WTC11 (cell line): ENCODE measurements around the gene ANO2. TPM values are rescaled to one million over a fixed set of nuclear protein-coding genes. Genes with fewer than 3 reads are reported as not detected.

Experiments used
- ATAC-seq: fragments of 200-7000 bp; cut with Tn5 transposase; 2 replicates; pipeline ENCODE4 v1.10.0; 2021; ENCODE audit warnings: mild to moderate bottlenecking, moderate library complexity
- CTCF ChIA-PET: fragments of 300-600 bp; sonication (Branson Sonifier 250); formaldehyde crosslinking; loops from one replicate; lab custom pipeline; 2021; ENCODE audit warnings: antibody characterized with exemption; lab: Charles Lee
- POLR2A ChIA-PET: fragments of 350-600 bp; sonication (Branson Sonifier 250); formaldehyde crosslinking; loops from one replicate; lab custom pipeline; 2021; ENCODE audit warnings: antibody characterized with exemption; lab: Charles Lee
- DNase-seq: peaks from one replicate; pipeline ENCODE4 v3.0.0; 2021; ENCODE audit warnings: low spot score
- H3K27ac Mint-ChIP-seq: 2 replicates; pipeline ENCODE4 v1.8.0; 2021; ENCODE audit warnings: mixed read lengths
- H3K27me3 Mint-ChIP-seq: 2 replicates; pipeline ENCODE4 v1.8.0; 2021; ENCODE audit warnings: low read depth, mild to moderate bottlenecking, moderate library complexity, mixed read lengths
- H3K36me3 Mint-ChIP-seq: 2 replicates; pipeline ENCODE4 v1.8.0; 2021; ENCODE audit warnings: mixed read lengths
- H3K4me1 Mint-ChIP-seq: 2 replicates; pipeline ENCODE4 v1.8.0; 2022; ENCODE audit warnings: mixed read lengths
- H3K4me3 Mint-ChIP-seq: 2 replicates; pipeline ENCODE4 v1.8.0; 2021; ENCODE audit warnings: mild to moderate bottlenecking, moderate library complexity, mixed read lengths
- H3K9me3 Mint-ChIP-seq: 2 replicates; pipeline ENCODE4 v1.8.0; 2021; ENCODE audit warnings: mixed read lengths
- ATF1 ChIP-seq: sonication (generic); formaldehyde crosslinking; IDR thresholded peaks from 2 replicates; pipeline ENCODE4 v1.8.1; 2023; ENCODE audit warnings: mild to moderate bottlenecking, moderate library complexity, missing genetic modification reagents
- FOXJ3 ChIP-seq: sonication (generic); formaldehyde crosslinking; IDR thresholded peaks from 2 replicates; pipeline ENCODE4 v1.9.0; 2021; ENCODE audit warnings: missing genetic modification reagents, mild to moderate bottlenecking, borderline replicate concordance
- GABPB1 ChIP-seq: sonication (generic); formaldehyde crosslinking; IDR thresholded peaks from 2 replicates; pipeline ENCODE4 v1.8.1; 2023; ENCODE audit warnings: mild to moderate bottlenecking, missing genetic modification reagents
- KAT7 ChIP-seq: sonication (generic); formaldehyde crosslinking; IDR thresholded peaks from 2 replicates; pipeline ENCODE4 v1.8.1; 2023; ENCODE audit warnings: missing genetic modification reagents, mild to moderate bottlenecking, borderline replicate concordance
- SMAD4 ChIP-seq: sonication (generic); formaldehyde crosslinking; IDR thresholded peaks from 2 replicates; pipeline ENCODE4 v1.8.0; 2022; ENCODE audit warnings: mild to moderate bottlenecking, missing genetic modification reagents
- TCF7 ChIP-seq: sonication (generic); formaldehyde crosslinking; IDR thresholded peaks from 2 replicates; pipeline ENCODE4 v1.8.0; 2022; ENCODE audit warnings: mild to moderate bottlenecking, low read depth, missing genetic modification reagents, moderate library complexity
- TEAD4 ChIP-seq: sonication (generic); formaldehyde crosslinking; IDR thresholded peaks from 2 replicates; pipeline ENCODE4 v1.8.0; 2022; ENCODE audit warnings: mild to moderate bottlenecking, missing genetic modification reagents
- ZNF121 ChIP-seq: sonication (generic); formaldehyde crosslinking; IDR thresholded peaks from 2 replicates; pipeline ENCODE4 v1.8.0; 2023; ENCODE audit warnings: missing genetic modification reagents
- ZNF138 ChIP-seq: sonication (generic); formaldehyde crosslinking; conservative IDR thresholded peaks from 2 replicates; pipeline ENCODE4 v1.8.1; 2022; ENCODE audit warnings: mild to moderate bottlenecking, moderate library complexity, missing genetic modification reagents
- ZNF219 ChIP-seq: sonication (generic); formaldehyde crosslinking; IDR thresholded peaks from 2 replicates; pipeline ENCODE4 v1.8.0; 2023; ENCODE audit warnings: missing genetic modification reagents, mild to moderate bottlenecking, borderline replicate concordance
- ZNF232 ChIP-seq: sonication (generic); formaldehyde crosslinking; IDR thresholded peaks from 2 replicates; pipeline ENCODE4 v1.8.0; 2022; ENCODE audit warnings: mild to moderate bottlenecking, missing genetic modification reagents
- total RNA-seq: library from RNA; stranded (reverse); gene quantifications from 3 replicates; pipeline ENCODE4 v1.2.3, GENCODE V29; 2021
- TF ChIP-seq, protein P1 (sequence below): fragments of 250-450 bp; sonication (Bioruptor Pico); IDR thresholded peaks from 2 replicates; pipeline ENCODE4 v1.9.0; 2021; ENCODE audit warnings: mild to moderate bottlenecking, borderline replicate concordance
- TF ChIP-seq, protein P2 (sequence below): sonication (generic); formaldehyde crosslinking; IDR thresholded peaks from 2 replicates; pipeline ENCODE4 v1.8.0; 2022; ENCODE audit warnings: mild to moderate bottlenecking, missing genetic modification reagents
- TF ChIP-seq, protein P3 (sequence below): fragments of 250-450 bp; sonication (Bioruptor Pico); IDR thresholded peaks from 2 replicates; pipeline ENCODE4 v1.8.0; 2021; ENCODE audit warnings: mild to moderate bottlenecking
- TF ChIP-seq, protein P4 (sequence below): sonication (generic); formaldehyde crosslinking; conservative IDR thresholded peaks from 2 replicates; pipeline ENCODE4 v1.8.1; 2022; ENCODE audit warnings: mild to moderate bottlenecking, missing genetic modification reagents
- TF ChIP-seq, protein P5 (sequence below): sonication (generic); formaldehyde crosslinking; IDR thresholded peaks from 2 replicates; pipeline ENCODE4 v1.8.1; 2023; ENCODE audit warnings: mild to moderate bottlenecking, moderate library complexity, missing genetic modification reagents
- TF ChIP-seq, protein P6 (sequence below): sonication (generic); formaldehyde crosslinking; IDR thresholded peaks from 2 replicates; pipeline ENCODE4 v1.8.1; 2022; ENCODE audit warnings: mild to moderate bottlenecking, moderate library complexity, missing genetic modification reagents
- TF ChIP-seq, protein P7 (sequence below): sonication (generic); formaldehyde crosslinking; IDR thresholded peaks from 2 replicates; pipeline ENCODE4 v1.8.1; 2023; ENCODE audit warnings: mild to moderate bottlenecking, missing genetic modification reagents, moderate library complexity
- TF ChIP-seq, protein P8 (sequence below): fragments of 250-450 bp; sonication (Bioruptor Pico); conservative IDR thresholded peaks from 2 replicates; pipeline ENCODE4 v1.9.0; 2021; ENCODE audit warnings: mild to moderate bottlenecking
- TF ChIP-seq, protein P9 (sequence below): fragments of 250-450 bp; sonication (Bioruptor Pico); IDR thresholded peaks from 2 replicates; pipeline ENCODE4 v1.9.0; 2021; ENCODE audit warnings: mild to moderate bottlenecking
- TF ChIP-seq, protein P10 (sequence below): sonication (generic); formaldehyde crosslinking; IDR thresholded peaks from 2 replicates; pipeline ENCODE4 v1.8.1; 2022; ENCODE audit warnings: low read depth, mild to moderate bottlenecking, moderate library complexity, missing genetic modification reagents, borderline replicate concordance

ANO2 gene
- total RNA-seq, 1 experiment from 2014 or later: 2.8 TPM

DNA sequence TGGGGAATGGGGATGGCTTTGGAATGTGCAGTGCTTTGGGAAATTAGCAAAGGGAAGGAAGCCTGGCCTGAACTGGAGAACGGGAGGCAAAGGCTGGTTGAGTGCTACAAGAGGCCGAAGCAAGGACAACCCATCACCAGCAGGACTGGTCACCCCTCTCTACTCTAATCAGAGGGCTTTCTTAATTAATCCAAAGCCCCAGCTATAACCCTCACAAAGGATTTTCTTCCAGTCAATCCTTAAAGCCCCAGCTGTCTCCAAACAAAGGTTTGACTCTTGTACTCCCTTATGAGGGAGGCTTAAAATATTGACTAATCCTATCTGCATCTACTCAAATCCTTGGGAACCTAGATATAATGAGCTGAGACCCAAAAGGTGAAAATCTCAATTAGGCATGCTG lies 256.8 kb downstream of the ANO2 start:
- Mint-ChIP-seq H3K4me3 (no peak overlapping the region), H3K9me3 (peaks cover 8% of the 10 kb centered on the region), H3K27me3 (no peaks in the 10 kb centered on the region), H3K27ac (no peak overlapping the region), H3K4me1 (no peaks in the 10 kb centered on the region), H3K36me3 (no peaks in the 10 kb centered on the region)
- TF ChIP-seq, protein P1, sequence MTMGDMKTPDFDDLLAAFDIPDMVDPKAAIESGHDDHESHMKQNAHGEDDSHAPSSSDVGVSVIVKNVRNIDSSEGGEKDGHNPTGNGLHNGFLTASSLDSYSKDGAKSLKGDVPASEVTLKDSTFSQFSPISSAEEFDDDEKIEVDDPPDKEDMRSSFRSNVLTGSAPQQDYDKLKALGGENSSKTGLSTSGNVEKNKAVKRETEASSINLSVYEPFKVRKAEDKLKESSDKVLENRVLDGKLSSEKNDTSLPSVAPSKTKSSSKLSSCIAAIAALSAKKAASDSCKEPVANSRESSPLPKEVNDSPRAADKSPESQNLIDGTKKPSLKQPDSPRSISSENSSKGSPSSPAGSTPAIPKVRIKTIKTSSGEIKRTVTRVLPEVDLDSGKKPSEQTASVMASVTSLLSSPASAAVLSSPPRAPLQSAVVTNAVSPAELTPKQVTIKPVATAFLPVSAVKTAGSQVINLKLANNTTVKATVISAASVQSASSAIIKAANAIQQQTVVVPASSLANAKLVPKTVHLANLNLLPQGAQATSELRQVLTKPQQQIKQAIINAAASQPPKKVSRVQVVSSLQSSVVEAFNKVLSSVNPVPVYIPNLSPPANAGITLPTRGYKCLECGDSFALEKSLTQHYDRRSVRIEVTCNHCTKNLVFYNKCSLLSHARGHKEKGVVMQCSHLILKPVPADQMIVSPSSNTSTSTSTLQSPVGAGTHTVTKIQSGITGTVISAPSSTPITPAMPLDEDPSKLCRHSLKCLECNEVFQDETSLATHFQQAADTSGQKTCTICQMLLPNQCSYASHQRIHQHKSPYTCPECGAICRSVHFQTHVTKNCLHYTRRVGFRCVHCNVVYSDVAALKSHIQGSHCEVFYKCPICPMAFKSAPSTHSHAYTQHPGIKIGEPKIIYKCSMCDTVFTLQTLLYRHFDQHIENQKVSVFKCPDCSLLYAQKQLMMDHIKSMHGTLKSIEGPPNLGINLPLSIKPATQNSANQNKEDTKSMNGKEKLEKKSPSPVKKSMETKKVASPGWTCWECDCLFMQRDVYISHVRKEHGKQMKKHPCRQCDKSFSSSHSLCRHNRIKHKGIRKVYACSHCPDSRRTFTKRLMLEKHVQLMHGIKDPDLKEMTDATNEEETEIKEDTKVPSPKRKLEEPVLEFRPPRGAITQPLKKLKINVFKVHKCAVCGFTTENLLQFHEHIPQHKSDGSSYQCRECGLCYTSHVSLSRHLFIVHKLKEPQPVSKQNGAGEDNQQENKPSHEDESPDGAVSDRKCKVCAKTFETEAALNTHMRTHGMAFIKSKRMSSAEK (CRISPR knock-in tag): no peak
- TF ChIP-seq, protein P2, sequence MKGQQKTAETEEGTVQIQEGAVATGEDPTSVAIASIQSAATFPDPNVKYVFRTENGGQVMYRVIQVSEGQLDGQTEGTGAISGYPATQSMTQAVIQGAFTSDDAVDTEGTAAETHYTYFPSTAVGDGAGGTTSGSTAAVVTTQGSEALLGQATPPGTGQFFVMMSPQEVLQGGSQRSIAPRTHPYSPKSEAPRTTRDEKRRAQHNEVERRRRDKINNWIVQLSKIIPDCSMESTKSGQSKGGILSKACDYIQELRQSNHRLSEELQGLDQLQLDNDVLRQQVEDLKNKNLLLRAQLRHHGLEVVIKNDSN (CRISPR knock-in tag): no peak
- no peak for TF ChIP-seq ZNF121
- no peak for TF ChIP-seq ATF1
- no peak for TF ChIP-seq ZNF219 (CRISPR knock-in tag)
- TF ChIP-seq, protein P3, sequence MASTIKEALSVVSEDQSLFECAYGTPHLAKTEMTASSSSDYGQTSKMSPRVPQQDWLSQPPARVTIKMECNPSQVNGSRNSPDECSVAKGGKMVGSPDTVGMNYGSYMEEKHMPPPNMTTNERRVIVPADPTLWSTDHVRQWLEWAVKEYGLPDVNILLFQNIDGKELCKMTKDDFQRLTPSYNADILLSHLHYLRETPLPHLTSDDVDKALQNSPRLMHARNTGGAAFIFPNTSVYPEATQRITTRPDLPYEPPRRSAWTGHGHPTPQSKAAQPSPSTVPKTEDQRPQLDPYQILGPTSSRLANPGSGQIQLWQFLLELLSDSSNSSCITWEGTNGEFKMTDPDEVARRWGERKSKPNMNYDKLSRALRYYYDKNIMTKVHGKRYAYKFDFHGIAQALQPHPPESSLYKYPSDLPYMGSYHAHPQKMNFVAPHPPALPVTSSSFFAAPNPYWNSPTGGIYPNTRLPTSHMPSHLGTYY (CRISPR knock-in tag): no peak
- TF ChIP-seq, protein P4, sequence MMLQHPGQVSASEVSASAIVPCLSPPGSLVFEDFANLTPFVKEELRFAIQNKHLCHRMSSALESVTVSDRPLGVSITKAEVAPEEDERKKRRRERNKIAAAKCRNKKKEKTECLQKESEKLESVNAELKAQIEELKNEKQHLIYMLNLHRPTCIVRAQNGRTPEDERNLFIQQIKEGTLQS (CRISPR knock-in tag): no peak
- TF ChIP-seq TEAD4 (CRISPR knock-in tag): no peak
- TF ChIP-seq, protein P5, sequence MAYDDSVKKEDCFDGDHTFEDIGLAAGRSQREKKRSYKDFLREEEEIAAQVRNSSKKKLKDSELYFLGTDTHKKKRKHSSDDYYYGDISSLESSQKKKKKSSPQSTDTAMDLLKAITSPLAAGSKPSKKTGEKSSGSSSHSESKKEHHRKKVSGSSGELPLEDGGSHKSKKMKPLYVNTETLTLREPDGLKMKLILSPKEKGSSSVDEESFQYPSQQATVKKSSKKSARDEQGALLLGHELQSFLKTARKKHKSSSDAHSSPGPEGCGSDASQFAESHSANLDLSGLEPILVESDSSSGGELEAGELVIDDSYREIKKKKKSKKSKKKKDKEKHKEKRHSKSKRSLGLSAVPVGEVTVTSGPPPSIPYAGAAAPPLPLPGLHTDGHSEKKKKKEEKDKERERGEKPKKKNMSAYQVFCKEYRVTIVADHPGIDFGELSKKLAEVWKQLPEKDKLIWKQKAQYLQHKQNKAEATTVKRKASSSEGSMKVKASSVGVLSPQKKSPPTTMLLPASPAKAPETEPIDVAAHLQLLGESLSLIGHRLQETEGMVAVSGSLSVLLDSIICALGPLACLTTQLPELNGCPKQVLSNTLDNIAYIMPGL (CRISPR knock-in tag): no peak
- TF ChIP-seq, protein P6, sequence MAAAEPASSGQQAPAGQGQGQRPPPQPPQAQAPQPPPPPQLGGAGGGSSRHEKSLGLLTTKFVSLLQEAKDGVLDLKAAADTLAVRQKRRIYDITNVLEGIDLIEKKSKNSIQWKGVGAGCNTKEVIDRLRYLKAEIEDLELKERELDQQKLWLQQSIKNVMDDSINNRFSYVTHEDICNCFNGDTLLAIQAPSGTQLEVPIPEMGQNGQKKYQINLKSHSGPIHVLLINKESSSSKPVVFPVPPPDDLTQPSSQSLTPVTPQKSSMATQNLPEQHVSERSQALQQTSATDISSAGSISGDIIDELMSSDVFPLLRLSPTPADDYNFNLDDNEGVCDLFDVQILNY: no peak
- no peak for TF ChIP-seq FOXJ3 (CRISPR knock-in tag)
- no peak for TF ChIP-seq TCF7 (CRISPR knock-in tag)
- DNase-seq (no peak), ATAC-seq (no peak)
- POLR2A ChIA-PET: no interaction called here
- CTCF ChIA-PET: no interaction called here

DNA sequence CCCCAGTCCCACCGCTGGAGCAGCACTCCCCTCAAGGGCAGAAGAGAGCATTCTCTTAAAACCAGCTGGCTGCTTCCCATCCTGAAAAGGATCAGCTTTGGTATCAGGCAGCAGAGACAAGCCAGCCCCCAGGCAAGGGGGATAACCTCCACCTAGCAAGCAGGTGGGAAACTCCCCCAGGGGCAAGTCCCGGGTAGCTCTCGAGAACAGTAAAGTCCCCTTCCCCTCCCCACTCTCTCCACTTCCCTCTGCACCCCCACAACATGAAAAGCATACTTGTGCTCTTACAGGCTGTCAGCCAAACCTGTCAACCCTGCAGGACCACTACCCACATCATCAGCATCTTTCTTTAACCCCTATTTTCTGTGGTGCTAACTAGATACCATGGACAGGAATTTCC lies 259.1 kb downstream of the ANO2 start:
- no peak for ATAC-seq
- Mint-ChIP-seq H3K27me3 (no peaks in the 10 kb centered on the region), H3K9me3 (no peaks in the 10 kb centered on the region), H3K36me3 (no peaks in the 10 kb centered on the region), H3K27ac (no peak overlapping the region), H3K4me3 (no peak overlapping the region), H3K4me1 (no peaks in the 10 kb centered on the region)
- ChIA-PET CTCF (no interaction called here), POLR2A (no interaction called here)
- no peak for DNase-seq
- TF ChIP-seq KAT7 (CRISPR knock-in tag) (no peak), TCF7 (CRISPR knock-in tag) (no peak), GABPB1 (CRISPR knock-in tag) (no peak), SMAD4 (CRISPR knock-in tag) (no peak), ZNF121 (no peak), ZNF138 (CRISPR knock-in tag) (no peak), ZNF232 (no peak)
- TF ChIP-seq, protein P7, sequence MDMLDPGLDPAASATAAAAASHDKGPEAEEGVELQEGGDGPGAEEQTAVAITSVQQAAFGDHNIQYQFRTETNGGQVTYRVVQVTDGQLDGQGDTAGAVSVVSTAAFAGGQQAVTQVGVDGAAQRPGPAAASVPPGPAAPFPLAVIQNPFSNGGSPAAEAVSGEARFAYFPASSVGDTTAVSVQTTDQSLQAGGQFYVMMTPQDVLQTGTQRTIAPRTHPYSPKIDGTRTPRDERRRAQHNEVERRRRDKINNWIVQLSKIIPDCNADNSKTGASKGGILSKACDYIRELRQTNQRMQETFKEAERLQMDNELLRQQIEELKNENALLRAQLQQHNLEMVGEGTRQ: no peak
- TF ChIP-seq, protein P8, sequence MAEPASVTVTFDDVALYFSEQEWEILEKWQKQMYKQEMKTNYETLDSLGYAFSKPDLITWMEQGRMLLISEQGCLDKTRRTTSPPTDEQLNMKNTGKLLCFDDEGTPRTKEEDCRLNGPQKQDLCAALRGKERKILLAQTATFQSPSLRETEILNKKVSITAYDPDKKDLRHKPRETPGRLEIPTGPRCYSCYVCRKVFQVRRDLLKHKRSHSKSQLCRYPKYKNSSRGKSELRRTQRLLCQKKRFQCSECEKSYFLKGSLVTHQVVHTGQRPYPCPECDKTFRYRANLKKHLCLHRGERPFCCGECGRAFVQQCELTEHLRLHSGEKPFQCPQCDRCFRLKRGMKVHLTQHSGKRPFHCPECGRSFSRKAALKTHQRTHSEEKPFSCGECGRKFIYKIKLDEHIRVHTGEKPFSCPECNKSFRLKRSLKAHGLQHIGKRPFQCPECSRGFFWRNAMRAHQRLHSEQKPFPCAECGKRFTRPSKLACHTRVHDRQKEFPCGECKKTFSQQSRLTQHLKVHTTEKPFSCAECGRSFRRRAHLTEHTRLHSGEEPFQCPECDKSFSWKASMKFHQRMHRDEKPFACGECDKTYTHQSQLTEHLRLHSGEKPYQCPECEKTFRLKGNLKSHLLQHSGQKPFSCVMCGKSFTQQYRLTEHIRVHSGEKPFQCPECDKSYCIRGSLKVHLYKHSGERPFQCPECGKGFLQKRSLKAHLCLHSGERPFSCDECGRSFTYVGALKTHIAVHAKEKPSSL (CRISPR knock-in tag): no peak
- TF ChIP-seq, protein P9, sequence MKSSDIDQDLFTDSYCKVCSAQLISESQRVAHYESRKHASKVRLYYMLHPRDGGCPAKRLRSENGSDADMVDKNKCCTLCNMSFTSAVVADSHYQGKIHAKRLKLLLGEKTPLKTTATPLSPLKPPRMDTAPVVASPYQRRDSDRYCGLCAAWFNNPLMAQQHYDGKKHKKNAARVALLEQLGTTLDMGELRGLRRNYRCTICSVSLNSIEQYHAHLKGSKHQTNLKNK (CRISPR knock-in tag): no peak
- TF ChIP-seq, protein P10, sequence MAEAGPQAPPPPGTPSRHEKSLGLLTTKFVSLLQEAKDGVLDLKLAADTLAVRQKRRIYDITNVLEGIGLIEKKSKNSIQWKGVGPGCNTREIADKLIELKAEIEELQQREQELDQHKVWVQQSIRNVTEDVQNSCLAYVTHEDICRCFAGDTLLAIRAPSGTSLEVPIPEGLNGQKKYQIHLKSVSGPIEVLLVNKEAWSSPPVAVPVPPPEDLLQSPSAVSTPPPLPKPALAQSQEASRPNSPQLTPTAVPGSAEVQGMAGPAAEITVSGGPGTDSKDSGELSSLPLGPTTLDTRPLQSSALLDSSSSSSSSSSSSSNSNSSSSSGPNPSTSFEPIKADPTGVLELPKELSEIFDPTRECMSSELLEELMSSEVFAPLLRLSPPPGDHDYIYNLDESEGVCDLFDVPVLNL (CRISPR knock-in tag): no peak
